Astrocyte (in vitro differentiated cells and primary cell): Measurements from ENCODE around the gene CDH13.

Experiments used
- CTCF ChIP-seq: IDR thresholded peaks from 2 replicates; pipeline ENCODE4 v1.5.1; 2011; ENCODE audit warnings: low read depth, mild to moderate bottlenecking, inconsistent platforms, low read length, moderate library complexity; ENCODE audit not compliant: insufficient read depth
- EZH2 ChIP-seq: IDR thresholded peaks from 2 replicates; pipeline ENCODE4 v1.6.1; 2012; ENCODE audit warnings: mild to moderate bottlenecking, low read length, inconsistent platforms; ENCODE audit not compliant: insufficient read depth

GRCh38 chr16:82753821-82754220 lies 127.1 kb downstream of the CDH13 start:
- no peak for TF ChIP-seq CTCF
- TF ChIP-seq EZH2: no peak
